SIG-M5 treated with dmso at 0.1 percent for 504 hours (cell line): ENCODE measurements around the gene AMHR2.
A peak's percentile ranks its signal among the peaks of the same experiment; 100 is the strongest.
"Not testable (repeated sequence)": the region's sequence is repeated elsewhere in the genome, so short reads cannot be mapped to it uniquely, and the experiment has no call there.

Experiments
- DNase-seq: peaks from one replicate; lab custom pipeline; 2025; ENCODE audit not compliant: unreplicated experiment; lab: John Stamatoyannopoulos, UW

Gene AMHR2

DNA sequence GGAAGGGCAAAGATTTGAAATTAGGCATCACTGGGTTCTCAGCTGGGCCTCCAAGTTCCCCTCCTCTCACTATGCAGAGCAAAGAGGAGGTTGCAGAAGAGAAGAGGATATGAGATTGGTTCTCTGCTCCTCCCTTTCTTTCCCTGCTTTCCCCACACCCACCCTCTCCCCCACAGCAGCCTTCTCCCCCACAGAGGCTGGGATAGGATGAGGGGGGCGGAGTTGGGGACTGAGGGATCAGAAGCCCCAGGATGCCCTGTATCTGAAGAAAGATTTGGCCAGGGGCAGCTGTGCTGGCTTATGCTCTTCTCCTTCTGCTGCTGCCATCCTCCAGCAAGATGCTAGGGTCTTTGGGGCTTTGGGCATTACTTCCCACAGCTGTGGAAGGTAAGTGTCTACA is at the start of gene AMHR2:
TSS of gene AMHR2 (plus strand) at position 259 of the 400 bp plus-strand sequence. CDS start at position 339, 80 bp downstream.
- no peak for DNase-seq

DNA sequence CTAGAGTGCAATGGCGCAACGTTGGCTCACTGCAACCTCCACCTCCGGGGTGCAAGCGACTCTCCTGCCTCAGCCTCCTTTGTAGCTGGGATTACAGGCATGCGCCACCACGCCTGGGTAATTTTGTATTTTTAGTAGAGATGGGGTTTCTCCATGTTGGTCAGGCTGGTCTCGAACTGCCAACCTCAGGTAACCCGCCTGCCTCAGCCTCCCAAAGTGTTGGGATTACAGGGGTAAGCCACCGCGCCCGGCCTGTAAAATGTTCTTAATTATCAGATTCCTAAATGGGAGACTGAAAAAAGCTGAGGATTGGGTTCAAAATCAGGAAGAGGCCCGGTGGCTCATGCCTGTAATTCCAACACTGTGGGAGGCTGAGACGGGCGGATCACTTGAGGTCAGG is 49.4 kb upstream of the AMHR2 start:
- not testable (repeated sequence) for DNase-seq

DNA sequence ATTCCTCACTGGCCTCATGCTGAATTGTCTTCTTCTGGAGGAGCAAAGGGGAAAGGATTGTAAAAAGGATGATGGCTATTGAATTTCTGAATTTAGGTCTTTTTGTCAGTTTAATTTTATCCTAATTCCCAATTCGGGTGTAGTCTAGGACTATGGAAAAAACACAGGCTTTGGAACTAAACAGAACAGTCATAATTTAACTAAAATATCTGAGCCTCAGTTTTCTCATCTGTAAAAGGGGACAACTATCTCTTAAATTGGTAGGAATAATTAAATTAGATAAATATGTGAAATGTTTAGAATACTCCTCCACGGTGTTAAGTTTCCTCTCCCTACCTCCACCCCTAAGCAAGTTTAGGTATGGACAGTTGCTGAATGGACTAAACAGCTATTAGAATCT is 46.9 kb upstream of the AMHR2 start:
- DNase-seq: no peak

DNA sequence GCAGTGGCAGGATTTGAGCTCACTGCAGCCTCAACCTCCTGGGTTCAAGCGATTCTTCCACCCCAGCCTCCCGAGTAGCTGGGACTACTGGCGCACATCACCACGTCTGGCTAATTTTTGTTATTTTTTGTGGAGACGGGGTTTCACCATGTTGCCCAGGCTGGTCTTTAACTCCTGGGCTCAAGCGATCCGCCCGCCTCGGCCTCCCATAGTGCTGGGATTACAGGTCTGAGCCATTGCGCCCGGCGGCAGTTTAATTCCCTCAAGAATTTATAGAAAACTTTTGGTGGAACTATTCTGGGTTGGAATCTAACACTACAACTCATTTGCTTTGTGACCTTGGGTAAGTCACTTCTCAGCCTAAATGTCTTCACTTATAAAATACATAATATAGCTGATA is 45.4 kb upstream of the AMHR2 start:
- DNase-seq: no peak

DNA sequence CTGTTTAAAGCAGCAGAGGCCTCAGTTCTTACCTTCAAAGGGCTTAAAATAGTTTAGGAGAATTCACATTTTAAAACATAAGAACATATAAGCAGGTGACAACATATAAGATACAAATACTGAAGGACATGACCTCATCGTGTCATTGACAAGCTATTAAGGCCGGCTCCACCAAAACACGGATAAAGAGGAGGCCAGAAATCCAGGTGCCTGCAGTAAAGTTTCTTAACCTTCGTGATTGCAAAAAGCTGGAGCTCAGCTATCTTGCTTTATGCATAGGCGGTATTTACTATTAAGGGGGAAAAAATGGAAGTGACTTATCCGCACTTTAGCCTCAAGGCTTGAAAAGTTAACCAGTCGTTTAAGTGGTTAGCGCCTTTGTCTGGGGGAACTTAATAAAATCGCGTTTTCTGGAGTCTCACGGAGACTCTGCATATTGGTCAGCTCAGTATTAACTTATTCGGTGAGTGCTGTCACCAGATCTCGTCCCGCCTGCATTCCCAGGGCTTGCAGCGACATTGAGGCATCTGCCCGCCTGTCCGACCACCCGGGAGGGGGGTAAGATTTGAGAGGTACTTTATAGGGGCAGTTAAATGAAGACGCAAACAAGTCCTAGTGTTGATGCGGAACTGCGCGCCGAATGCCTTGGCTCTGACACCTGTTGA is 44.8 kb upstream of the AMHR2 start:
- peak; percentile 33 for DNase-seq

DNA sequence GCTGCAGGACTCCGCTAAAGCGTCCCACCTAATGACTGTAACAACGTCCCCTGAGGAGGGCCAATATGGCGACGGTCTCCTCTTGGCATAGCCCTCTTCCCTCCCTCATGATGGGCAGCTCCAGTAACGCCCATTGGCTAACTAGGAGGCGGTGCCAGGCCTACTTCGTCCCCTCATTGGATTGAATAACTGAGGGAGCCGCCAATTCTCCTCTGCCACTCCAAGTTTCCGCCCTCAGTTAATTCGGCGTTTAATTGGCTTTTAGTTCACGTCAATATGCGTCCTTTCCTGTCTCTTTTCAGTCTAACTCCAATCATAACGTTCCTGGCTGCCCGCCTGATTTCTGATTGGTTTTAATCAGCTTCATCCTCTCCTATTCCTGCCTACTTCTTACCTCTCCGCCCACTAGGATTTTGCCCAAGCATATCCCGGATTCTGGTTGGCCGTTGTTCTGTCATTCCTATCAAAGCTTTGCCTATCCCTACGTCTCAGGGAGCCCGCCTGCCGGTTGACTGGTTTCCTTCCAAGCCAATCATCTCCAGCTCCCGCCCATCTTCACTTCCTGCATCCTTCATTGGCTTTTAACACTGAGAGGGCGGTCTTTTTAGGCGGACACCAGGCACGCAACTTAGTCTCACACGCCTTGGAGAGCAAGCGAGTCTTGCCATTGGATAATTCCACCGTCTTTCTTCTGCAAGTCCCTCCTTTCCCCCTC is 44.1 kb upstream of the AMHR2 start:
- peak; percentile 100 for DNase-seq

DNA sequence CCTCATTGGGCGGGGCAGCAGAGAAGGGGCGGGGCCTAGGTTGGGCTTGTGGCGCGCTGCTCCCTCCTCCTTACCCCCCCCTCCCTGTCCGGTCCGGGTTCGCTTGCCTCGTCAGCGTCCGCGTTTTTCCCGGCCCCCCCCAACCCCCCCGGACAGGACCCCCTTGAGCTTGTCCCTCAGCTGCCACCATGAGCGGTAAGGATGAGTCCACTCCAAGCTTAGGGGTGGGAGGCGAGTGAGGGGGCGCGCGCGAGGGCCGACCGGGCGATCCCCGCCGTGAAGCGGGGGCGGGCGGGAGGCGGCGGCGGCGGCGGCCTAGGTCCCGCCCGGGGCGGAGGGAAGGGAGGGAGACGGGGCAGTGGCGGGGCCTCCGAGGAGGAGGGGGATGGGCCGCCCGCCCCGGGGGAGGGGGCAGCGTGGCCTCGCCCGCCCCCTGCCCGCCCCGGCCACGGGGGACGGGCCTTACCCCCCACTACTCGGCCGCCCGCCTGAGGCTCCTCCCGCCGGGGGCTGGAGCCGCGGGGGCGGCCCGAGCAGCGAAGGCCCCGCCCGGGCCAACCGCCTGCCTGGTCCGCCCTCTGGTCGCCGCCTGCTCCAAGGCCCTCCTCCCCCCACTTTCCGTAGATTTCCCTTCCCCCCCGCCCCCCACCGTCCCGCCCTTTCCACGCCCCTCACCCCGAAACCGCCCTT is 43.4 kb upstream of the AMHR2 start, which contains the start of gene SP1:
TSS of gene SP1 (plus strand) at position 73 of the 690 bp plus-strand sequence. CDS start at position 189, 116 bp downstream.
- peak; percentile 93 for DNase-seq

DNA sequence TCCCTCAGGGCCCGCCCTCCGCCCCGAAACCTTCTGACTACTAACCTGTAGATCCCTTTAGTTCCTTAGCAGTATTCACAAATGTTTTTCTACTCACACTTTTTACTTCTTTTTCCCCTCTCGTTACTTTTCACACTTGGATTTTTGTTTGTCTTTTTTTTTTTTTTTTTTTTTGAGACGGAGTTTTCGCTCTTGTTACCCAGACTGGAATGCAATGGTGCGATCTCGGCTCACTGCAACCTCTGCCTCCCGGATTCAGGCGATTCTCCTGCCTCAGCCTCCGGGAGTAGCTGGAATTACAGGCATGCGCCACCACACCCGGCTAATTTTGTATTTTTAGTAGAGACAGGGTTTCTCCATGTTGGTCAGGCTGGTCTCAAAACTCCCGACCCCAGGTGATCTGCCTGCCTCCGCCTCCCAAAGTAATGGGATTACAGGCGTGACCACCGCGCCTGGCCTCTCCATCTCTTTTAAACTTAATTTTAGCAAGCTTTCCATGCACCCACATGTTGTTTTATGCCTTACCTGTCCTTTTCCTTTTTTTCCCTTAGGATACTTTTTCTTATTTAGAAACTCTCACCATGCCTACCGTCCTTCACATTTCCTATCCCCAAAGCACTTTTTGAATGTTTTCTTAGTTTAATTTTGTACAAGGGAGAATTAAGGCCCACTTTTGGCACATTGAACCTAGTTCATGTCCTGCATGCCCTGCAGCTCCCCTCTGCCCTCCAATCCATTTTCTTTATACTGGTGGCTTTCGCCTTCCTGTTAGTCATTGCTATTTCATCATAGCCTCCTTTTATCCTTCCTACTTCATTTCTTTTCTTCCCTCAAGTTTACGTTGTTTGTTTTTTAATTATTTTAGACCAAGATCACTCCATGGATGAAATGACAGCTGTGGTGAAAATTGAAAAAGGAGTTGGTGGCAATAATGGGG is 42.6 kb upstream of the AMHR2 start:
- DNase-seq: peak; percentile 77

DNA sequence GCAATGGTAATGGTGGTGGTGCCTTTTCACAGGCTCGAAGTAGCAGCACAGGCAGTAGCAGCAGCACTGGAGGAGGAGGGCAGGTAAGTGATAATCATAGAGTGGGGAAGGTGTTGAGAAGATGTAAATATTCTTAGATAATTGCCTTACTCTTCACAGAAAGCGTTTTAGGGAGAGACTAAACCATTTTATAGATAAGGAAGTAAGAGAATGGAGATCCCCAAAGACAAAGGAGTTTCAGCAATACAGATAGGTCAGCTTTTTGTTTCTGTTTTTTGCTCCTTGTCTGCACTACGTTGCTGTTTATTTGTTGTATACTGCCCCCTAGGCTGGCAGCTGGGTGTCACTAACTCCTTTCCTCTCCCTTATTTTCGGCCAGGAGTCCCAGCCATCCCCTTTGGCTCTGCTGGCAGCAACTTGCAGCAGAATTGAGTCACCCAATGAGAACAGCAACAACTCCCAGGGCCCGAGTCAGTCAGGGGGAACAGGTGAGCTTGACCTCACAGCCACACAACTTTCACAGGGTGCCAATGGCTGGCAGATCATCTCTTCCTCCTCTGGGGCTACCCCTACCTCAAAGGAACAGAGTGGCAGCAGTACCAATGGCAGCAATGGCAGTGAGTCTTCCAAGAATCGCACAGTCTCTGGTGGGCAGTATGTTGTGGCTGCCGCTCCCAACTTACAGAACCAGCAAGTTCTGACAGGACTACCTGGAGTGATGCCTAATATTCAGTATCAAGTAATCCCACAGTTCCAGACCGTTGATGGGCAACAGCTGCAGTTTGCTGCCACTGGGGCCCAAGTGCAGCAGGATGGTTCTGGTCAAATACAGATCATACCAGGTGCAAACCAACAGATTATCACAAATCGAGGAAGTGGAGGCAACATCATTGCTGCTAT is 41.7 kb upstream of the AMHR2 start:
- peak; percentile 60 for DNase-seq

DNA sequence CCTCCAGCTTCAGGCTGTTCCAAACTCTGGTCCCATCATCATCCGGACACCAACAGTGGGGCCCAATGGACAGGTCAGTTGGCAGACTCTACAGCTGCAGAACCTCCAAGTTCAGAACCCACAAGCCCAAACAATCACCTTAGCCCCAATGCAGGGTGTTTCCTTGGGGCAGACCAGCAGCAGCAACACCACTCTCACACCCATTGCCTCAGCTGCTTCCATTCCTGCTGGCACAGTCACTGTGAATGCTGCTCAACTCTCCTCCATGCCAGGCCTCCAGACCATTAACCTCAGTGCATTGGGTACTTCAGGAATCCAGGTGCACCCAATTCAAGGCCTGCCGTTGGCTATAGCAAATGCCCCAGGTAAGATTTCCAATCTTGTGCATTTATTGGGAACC is 40.4 kb upstream of the AMHR2 start:
- DNase-seq: no peak

DNA sequence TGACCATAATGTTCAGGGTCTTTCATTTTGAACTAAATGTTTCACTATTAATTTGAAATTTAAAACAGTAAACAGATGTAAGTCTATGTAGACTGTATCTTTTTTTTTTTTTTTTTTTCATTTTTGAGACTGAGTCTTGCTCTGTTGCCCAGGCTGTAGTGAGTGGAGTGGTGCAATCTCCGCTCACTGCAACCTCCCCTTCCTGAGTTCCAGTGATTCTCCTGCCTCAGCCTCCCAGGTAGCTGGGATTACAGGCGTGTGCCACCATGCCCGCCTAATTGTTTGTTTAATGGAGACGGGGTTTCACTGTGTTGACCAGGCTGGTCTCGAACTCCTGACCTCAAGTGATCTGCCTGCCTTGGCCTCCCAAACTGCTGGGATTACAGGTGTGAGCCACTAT is 37.3 kb upstream of the AMHR2 start:
- not testable (repeated sequence) for DNase-seq

DNA sequence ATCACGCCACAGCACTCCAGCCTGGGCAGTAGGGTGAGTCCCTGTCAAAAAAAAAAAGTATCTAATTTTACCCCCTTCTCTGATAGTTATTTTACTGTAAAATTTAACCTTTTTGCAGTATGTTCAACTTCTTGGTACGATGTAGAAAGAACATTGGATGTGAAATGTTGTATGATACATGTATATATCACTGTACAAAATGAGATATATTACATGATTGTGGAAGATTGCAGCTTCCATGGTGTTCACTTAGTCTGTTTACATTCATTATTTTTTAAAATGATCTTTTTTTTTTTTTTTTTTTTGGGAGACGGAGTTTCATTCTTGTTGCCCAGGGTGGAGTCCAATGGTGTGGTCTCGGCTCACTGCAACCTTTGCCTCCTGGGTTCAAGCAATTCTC is 34.7 kb upstream of the AMHR2 start:
- no peak for DNase-seq

DNA sequence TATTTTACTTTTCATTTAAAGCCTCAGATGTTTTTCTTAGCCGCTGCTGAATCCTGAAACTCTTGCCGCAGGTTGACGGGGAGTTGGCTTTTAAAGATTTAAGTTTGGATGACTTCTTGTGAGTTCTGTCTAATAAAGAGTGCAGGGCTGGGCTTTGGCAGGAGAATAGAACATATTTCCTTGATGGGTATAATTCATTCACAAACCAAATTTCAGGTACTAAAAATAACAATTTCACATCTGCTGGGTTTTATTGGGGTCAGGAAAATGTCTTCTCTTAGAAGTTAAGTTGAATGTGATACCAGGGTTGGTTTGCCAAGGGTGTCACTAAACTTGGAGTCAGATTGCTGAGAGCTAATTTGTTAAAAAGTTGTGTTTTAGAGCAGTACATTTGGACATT is 34.0 kb upstream of the AMHR2 start:
- DNase-seq: no peak

DNA sequence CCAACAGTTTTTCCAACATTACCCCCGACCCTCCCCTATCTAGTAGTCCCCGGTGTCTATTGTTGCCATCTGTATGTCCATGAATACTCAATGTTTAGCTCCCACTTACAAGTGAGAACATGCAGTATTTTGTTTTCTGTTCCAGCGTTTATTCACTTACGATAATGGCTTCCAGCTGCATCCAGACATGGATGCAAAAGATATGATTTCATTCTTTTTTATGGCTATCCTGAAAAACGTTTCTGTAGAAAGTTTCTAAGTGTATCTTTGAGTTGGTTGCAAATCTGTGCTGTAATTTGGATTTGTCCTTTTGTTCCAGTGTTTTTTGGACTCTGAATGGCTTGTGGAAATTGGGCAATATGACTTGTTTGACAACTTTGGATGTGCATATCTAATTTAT is 31.9 kb upstream of the AMHR2 start:
- DNase-seq: no peak

DNA sequence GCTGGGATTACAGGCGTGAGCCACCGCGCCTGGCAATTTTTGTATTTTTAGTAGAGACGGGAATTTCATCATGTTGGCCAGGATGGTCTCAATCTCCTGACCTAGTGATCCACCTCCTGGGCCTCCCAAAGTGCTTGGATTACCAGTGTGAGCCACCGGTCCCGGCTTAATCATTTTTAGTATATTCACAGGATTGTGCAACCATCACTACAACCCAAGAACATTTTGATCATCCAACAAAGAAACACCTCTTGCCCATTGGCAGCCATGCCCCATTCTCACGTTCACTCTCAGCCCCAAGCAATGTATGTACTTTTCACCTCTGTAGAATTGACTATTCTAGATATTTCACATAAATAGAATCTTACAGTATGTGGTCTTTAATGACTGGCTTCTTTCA is 23.8 kb upstream of the AMHR2 start:
- DNase-seq: no peak

DNA sequence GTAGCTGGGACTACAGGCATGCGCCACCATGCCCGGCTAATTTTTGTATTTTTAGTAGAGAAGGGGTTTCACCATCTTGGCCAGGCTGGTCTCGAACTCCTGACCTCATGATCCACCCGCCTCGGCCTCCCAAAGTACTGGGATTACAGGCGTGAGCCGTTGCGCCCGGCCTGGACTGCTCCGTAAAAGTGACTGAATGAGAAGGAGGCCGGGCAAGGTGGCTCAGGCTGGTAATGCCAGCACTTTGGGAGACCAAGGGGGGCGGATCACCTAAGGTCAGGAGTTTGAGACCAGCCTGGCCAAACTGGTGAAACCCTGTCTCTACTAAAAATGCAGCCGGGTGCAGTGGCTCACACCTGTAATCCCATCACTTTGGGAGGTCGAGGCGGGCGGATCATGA is 21.3 kb upstream of the AMHR2 start:
- not testable (repeated sequence) for DNase-seq

DNA sequence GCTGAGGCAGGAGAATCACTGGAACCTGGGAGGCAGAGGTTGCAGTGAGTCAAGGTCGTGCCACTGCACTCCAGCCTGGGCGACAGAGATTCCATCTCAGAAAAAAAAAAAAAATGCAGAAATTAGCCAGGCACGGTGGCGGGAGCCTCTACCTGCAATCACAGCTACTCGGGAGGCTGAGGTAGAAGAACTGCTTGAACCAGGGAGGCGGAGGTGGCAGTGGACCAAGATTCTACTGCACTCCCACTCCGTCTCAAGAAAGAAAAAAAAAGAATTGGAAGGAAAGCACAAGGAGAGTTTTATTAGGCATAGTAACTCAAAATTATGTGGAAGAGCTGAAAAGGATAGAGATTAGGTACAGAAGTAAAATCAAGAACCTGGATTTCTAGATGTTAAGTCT is 20.8 kb upstream of the AMHR2 start:
- DNase-seq: no peak

DNA sequence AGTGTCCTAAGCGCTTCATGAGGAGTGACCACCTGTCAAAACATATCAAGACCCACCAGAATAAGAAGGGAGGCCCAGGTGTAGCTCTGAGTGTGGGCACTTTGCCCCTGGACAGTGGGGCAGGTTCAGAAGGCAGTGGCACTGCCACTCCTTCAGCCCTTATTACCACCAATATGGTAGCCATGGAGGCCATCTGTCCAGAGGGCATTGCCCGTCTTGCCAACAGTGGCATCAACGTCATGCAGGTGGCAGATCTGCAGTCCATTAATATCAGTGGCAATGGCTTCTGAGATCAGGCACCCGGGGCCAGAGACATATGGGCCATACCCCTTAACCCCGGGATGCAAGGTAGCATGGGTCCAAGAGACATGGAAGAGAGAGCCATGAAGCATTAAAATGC is 12.7 kb upstream of the AMHR2 start:
- no peak for DNase-seq

DNA sequence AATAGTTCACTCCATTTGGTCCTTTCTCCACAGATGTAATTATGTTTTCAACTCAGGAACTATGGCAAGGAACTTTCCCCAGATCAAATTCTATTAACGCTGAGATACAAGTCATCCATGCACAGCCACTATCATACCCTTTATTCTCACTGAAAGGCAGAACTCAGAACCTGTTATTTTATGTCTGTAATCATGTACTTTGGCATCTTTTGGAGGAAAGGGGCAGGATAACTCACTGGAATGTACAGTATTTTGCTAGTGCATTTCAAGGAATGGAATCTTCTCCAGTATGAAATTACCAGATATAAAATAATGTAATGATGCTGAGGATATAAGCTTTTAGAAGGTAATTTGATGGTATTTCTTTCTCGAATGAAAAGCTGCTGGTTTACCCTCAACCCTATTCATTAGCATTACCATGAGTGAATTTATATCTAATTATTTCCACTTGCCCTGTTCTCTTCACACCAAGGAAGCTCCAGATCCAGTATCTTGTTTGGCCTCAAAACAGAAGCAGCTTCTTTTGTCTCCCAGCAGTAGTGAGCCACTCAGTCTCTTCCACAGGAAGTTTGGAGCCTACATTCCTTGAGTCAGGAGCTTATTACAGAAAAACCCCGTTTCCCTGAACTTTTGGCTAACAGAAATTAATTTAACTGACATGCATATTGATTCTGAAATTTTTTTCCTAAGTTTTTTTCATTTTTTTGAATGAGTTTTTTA is 10.0 kb upstream of the AMHR2 start:
- DNase-seq: no peak
